GM19351 (cell line): ENCODE data around the gene PEAK3.

Source experiments
- ATAC-seq: cut with Tn5 transposase; IDR thresholded peaks from one replicate; pipeline ENCODE4 v1.9.1; 2021; ENCODE audit warnings: mild to moderate bottlenecking, moderate library complexity; ENCODE audit not compliant: unreplicated experiment

The PEAK3 gene

GRCh38 chr19:2273356-2274184 is 8.4 kb downstream of the PEAK3 start:
- ATAC-seq: no peak

GRCh38 chr19:2271234-2272103 is 10.5 kb downstream of the PEAK3 start:
- ATAC-seq: no peak

DNA sequence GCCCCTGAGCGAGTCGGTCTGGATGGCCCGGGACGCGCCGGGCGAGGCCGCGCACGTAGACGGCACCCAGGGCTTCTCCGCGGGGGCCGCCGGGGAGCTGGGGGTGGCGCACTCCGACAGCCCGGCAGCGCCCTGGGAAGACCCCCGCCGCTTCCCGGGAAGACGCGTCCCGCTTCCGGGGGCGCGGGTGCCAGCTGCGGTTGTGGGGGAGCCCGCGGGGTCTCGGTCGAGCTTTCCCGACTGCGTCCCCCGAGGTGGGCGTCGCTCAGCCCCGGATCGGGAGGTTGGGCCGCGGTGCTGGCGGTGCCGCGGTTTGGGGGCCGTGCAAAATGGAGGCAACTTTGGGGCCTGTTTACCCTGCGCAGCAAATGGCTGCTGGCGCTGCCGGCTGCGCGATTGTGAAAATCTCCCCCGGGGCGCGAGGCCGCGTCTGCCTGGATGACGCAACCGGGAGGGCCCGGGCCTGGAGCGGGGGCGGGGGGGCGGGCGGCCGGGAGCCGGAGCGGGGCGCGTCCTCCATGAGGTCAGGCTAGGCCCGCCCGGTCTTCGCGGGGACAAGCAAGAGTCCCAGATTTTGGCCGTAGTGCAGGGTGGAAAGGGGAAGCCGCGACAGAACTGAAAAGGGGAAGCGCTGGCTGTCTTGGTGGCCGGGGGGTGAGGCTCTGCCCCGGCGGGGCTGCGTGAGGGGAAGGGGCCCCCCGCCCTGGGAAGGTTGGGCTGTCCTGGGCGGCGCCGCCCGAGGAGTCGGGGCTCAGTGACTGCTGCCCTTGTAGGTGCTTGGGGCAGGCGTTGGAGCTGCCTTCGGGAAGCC is 11.3 kb downstream of the PEAK3 start:
- no peak for ATAC-seq

DNA sequence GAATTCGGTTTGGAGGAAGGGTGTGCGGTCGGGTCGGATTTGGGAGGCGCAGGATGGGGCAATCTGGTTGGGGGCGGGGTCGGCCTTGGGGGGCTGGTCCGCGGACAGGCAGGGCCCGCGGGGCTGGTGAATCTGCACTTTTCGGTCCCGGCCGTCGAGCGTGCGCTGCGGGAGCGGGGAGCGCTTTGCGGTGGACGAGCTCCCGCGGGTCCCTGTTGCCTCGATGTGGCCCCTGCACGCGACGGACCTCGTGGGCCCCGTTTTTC is 11.9 kb downstream of the PEAK3 start:
- no peak for ATAC-seq

- ATAC-seq: peak; percentile 55
Observed at GRCh38 chr19:2269244-2270156, 12.5 kb downstream of the PEAK3 start.

- ATAC-seq: no peak
Observed at GRCh38 chr19:2268861-2269243, 13.1 kb downstream of the PEAK3 start.

DNA sequence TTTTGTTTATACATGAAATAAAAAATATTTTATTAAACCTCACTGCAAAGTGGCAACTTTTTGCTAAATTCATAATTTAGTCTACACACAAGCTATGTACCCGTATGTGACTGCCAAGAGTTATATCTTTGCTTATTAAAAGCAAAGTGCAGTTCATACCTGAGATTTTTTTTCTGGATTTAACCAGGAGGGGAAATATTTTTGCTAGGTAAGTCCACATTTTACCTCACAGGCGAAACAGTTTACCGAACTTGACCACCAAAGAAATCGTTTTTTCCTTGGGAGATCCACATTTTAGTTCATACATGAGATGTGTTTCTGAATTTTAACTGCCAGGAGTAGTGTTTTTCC is 13.5 kb downstream of the PEAK3 start:
- no peak for ATAC-seq

DNA sequence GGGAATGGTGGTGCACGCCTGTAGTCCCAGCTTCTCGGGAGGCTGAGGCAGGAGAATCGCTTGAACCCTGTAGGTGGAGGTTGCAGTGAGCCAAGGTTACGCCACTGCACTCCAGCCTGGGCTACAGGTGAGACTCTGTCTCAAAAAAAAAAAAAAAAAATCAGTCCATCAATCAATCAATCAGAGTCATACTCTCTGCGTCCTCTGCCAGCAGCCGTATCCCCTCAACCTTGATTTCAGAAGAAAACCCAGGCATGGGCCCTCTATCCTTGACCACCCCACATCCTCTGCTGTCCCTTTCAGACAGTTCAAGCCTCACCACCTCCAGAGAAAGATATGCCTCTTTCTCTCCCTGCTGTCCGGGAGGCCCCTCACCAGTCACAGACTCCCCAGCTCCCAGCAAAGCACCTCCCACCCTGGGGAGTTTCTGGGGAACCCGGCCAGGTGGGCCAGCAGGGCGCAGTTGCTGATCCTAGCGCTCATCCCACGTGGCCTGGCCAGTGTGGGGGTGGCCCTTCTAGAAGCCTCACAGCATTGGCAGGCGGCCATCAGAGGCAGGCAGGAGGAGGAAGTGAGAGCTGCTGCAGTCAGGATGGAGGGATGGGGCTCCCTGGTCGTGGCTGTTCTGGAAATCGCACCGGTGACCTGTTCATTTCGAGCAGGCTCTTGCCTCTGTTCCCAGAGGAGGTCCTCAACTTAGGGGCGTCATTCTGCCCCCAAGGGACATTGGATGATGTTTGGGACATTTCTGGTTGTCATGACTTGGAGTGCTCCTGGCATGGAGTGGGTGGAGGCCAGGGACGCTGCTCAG is 15.6 kb downstream of the PEAK3 start:
- ATAC-seq: no peak

- ATAC-seq: no peak
Observed at GRCh38 chr19:2261438-2262172, 20.4 kb downstream of the PEAK3 start.

DNA sequence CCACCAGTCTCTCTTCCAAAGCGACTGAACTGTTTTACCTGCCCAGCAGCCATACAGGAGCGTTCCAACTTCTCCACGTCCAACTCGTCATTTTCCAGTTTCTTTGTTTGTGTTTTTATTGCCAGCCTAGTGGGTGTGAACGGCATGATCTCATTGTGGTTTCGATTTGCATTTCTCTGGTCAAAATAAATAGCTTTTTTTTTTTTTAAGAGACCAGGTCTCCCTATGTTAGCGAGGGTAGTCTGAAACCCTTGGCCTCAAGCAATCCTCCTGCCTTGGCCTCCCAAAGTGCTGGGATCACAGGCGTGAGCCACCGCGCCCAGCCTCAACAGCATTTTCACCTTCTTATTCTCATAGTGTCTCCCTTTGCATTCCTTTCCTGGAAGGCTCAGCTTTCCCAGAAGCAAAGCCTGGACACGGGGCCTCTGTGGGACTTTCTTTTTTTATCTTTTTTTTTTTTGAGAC is 21.6 kb downstream of the PEAK3 start:
- ATAC-seq: no peak

DNA sequence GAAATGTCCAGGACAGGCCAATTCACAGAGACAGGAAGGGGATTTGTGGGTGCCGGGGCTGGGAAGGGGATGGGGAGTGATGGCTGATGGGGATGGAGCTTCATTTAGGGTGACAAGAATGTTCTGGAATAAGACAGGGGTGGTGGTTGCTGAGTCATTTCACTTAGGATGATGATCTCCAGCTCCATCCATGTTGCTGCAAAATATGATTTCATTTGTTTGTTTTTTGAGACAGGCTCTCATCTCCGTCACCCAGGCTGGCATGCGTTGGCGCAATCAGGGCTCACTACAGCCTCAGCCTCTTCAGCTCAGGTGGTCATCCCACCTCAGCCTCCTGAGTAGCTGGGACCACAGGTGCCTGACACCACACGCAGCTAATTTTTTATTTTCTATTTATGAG is 22.6 kb downstream of the PEAK3 start:
- no peak for ATAC-seq

GRCh38 chr19:2255982-2256685 is 25.8 kb downstream of the PEAK3 start, which contains the start of gene JSRP1:
Gene JSRP1, minus strand, starts transcription at chr19:2256417. Its CDS starts 1,103 bp downstream, at chr19:2255314.
- ATAC-seq: no peak

DNA sequence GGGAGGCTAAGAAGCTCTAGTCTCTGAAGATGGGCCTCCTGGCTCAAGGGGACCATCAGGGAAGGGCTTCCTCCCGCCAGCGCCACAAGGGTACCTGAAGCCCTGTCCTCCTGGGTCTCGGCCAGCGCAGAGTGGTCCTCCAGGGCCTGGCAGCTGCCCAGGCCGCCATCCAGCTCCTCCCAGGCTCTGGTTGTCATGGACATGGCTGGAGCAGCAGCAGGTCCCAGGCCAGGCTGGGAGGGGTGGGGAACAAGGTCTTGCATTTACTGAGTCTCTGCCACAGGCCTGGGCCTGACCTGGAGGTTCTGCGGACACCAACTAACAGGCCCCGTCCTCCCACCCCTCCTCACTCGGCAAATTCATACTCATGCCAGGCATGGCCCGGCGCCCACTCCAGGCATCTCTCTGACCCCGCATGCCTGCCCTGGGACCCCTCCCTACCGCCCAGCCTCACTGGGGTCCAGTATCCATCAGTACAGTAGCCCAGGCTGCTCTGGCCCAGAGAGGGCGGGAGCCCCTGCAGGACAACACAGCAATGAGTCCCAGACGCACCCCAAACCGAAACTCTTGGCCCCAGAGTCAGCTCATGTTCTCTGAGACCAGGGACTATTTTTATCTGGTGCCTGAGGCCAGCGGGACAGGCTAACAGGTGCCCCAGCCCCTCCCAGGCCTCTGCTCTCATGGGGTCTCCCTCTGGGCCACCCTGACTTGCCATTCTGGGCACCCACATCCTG is 26.7 kb downstream of the PEAK3 start:
- ATAC-seq: no peak

- ATAC-seq: no peak
Observed at GRCh38 chr19:2254064-2254872, 27.7 kb downstream of the PEAK3 start.

DNA sequence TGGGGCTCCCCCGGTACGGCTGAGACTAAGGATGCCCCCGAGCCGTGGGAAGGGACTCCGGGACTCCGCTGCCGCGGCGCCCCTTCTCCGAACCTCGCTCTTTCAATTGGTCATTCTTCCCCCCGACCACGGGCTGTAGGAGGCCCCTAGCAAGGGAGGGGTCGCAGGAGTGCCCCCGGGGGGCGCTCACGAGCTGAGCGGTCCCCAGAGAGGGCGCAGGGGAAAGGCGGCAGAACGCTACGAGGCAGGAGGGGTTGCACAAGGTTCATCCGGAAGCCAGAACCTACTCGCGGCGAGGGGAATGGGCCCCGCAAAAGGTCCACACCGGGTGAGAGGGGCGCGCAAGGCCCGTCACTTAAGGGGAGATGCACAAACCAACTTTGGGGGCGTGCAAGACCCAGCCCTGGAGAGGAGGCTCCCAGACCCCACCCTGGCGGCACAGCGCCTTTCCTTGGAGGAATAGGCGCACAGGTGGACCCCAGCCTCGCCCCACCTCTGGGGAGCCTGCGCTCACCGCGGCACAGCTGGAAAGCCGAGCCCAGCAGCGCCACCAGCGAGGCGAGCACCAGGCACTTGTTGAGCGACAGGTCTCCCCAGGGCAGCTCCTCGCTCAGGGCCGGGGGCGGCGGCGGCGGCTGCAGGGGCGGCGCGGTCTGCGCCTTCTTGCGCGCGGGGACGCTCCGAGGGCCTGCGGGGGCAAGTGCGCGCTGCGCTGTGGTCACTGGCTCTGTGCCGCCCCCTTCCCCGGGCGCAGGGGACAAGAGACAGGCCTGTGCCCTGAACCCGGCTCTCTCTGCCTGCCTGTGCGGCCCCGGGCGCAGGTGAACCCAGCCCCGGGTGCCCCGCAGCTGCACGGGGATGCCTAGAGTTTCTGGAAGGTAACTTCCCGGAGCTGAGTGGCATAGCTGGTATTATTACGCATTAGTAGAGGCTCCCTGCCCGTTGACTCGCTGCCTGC is 28.6 kb downstream of the PEAK3 start:
- no peak for ATAC-seq

DNA sequence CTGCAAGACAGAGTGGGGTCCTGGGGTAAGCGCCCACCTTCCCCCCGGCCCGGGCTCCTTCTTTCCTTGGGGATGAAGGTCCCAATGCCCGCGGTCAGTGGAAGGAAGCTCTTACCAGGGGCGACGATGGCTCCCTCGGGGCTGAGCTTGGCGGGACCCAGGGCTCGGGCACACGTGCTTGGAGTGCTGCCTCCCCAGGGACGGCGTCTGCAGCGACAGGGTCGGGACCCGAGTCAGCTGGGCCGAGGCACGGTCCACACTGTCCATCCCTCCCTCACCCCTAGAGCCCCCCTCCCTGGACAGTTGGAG is 29.2 kb downstream of the PEAK3 start:
- ATAC-seq: no peak
